Testis (tissue), 2 donors: ENCODE measurements around the gene WDR6.

ENCODE experiments used
- CTCF ChIP-seq, 3 experiments: fragments of 450-650 bp in 2 of 3; fragments of 200-600 bp in 1 of 3; sonication (generic) in 1 of 3; IDR thresholded peaks; one replicate each; pipeline ENCODE4 v1.5.1; 2016 to 2019; ENCODE audit warnings: antibody characterized with exemption in 3 of 3, mild to moderate bottlenecking in 2 of 3, moderate library complexity in 1 of 3
- POLR2A ChIP-seq: fragments of 450-650 bp; IDR thresholded peaks from one replicate; pipeline ENCODE4 v1.6.1; 2017; ENCODE audit warnings: antibody characterized with exemption, mild to moderate bottlenecking, moderate library complexity

- TF ChIP-seq CTCF (IDR thresholded peaks at IDR 0.05) (no peak), POLR2A (no peak)
Observed at GRCh38 chr3:49018707-49019006, 11.5 kb downstream of the WDR6 start.
